ENCODE results near the gene LRRC49. TPM values are rescaled to one million over a fixed set of nuclear protein-coding genes. Genes with fewer than 3 reads are reported as not detected.
A peak's percentile ranks its signal among the peaks of the same experiment; 100 is the strongest.

LRRC49 gene
- total RNA-seq, 2 donors from 2014 or later, result 2.8 to 3.0 TPM

DNA sequence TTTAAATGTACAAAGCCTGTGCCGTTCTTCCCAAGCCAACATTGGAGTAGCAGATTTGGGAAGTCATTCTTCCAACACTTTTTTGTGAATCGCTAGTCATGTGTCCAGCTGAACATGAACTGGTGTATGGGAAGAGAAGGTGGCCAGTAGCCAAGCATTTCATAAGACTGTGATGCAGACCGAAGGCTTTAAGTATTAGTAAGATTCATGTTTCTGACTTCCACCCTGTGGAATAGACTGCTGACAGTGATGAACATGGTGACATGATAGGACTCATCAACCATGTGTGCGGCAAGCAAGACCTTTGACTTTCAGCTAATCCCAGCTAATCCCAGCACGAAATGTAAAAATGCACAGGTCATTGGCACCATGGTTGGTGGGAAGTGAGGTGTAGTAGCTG lies 174.4 kb downstream of the LRRC49 start:
- intact Hi-C loops (cut with DNase I, micrococcal nuclease), result no loop called here
- DNase-seq (no peak), ATAC-seq (no peak)

GRCh38 chr15:71069693-71070092 lies 177.1 kb downstream of the LRRC49 start:
- no peak for DNase-seq
- intact Hi-C loops (cut with DNase I, micrococcal nuclease), result no loop called here
- ATAC-seq, result peak; percentile 58

DNA sequence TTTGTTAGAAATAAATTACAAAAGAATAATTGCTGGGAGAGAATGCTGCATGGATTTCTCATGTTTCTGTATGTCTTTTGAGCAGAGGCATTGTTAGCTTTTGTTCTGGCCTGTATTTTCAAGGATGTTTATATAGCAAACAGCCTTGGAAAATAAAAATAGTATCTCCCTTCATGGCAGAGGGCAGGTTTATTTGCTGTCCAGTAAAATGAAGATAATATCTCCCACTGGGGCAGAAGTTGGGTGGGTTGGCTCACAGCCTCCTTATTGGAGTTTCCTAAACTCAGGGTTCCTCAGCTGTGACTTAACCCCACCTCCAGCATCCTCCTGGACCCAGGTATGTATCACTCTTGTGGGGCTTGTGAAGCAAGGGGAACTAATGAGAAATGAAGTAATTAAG lies 178.9 kb downstream of the LRRC49 start:
- ATAC-seq (no peak), DNase-seq (no peak)
- intact Hi-C loops (cut with DNase I, micrococcal nuclease), result no loop called here

- intact Hi-C loops (cut with DNase I, micrococcal nuclease), result no loop called here
- ATAC-seq, result no peak
- no peak for DNase-seq
Measured at GRCh38 chr15:71072423-71072822, 179.8 kb downstream of the LRRC49 start.

DNA sequence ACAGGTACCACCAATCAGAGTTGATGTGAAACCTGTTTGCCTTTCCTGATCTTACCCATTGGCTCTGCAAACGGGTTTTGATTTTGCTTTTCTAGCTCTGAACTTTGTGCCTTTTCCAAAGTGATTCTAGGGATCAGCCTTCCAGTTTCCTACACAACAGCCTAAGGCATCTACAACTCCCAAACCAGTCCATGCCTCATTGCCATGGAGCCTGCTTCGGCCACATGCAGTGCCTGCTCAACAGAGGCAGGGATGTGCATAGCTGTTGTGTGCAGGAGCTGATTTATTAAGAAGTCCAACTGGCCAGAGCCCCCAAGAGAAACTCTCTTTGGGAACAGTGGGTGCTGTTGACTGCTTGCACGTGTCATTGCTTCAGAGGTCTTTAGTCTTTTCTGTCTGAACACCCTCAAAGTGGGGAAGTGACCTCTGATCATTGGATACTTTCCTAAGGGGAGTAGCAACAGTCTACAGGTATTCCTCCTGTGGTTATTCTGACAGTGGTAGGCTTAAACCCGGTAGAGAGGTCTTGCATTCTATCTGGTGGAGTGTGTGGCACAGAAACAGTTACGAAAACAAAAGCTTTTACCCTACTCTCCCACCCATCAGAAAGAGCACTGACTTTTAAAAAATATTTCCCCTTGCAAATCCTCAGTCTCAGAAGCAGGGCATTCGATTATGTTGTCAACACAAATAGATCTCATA lies 186.0 kb downstream of the LRRC49 start:
- DNase-seq (no peak), ATAC-seq (peak; percentile 41)
- intact Hi-C loops (cut with DNase I, micrococcal nuclease), result no loop called here

- ATAC-seq, result peak; percentile 84
- peak; percentile 48 to 72 for DNase-seq
- intact Hi-C loops (cut with DNase I, micrococcal nuclease), result no loop called here
Measured at GRCh38 chr15:71079208-71080044, 186.8 kb downstream of the LRRC49 start.

- ATAC-seq (peak; percentile 1), DNase-seq (no peak)
- intact Hi-C loops (cut with DNase I, micrococcal nuclease), result no loop called here
Measured at GRCh38 chr15:71080166-71080565, 187.5 kb downstream of the LRRC49 start.

GRCh38 chr15:71080705-71081104 lies 188.1 kb downstream of the LRRC49 start:
- intact Hi-C loops (cut with DNase I, micrococcal nuclease), result no loop called here
- ATAC-seq, result no peak
- no peak for DNase-seq

- ATAC-seq (no peak), DNase-seq (no peak)
- intact Hi-C loops (cut with DNase I, micrococcal nuclease), result no loop called here
Measured at GRCh38 chr15:71082803-71083202, 190.2 kb downstream of the LRRC49 start.

DNA sequence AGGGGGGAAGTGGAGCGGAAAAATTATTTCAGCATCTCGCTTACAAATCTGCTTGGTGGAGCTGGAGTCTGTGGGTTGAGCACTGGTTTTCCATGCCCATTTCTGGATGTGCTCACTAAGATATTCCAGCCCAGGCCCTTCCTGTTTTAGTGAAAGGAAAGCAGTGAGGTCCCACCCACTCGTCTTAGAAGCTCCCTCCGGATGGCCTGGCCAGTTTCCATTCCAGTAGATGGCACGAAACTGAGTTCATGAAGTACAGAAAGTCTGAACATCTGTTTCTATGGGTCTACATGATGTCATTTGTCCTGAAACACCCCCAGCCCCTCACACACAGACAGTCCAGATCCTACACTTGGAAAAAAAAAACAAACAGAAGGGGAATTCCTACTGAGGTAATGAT lies 190.7 kb downstream of the LRRC49 start:
- intact Hi-C loops (cut with DNase I, micrococcal nuclease), result no loop called here
- DNase-seq (no peak), ATAC-seq (no peak)

DNA sequence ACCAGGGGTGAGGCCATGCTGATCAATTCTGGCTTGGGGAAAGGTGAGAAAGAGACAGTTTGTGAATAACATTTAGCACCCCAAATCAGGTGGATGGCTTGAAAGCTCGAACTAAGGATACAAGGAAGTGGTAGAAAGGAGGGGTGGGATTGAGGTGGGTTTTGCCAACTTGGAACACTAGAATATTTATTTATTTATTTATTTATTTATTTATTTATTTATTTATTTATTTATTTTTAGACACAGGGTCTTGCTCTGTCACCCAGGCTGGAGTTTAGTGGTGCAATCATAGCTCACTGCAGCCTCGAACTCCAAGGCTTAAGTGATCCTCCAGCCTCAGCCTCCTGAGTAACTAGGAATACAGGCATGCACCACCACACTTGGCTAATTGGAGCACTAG lies 191.6 kb downstream of the LRRC49 start:
- ATAC-seq (no peak), DNase-seq (no peak)
- intact Hi-C loops (cut with DNase I, micrococcal nuclease), result no loop called here

DNA sequence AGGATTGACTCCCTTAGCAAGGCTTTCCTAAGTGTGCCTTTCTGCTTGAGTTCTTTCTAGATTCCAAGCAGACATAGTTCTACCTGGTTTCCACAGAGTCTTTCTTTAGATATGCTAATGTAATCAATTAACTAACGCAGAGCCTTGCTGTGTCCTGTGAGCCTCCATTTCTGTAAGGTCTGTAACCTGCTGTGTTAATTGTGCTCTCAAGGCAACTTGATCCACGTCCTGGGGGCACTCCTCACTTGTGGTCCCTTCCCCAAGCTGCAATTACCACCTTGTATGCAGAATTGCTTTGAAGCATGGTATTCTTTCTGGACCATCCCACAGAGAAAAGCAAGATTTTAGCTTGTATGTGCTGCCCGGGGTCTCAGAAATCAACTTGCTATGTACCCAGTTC lies 193.2 kb downstream of the LRRC49 start:
- intact Hi-C loops (cut with DNase I, micrococcal nuclease), result no loop called here
- no peak for ATAC-seq
- DNase-seq, result no peak

GRCh38 chr15:71088155-71088554 lies 195.5 kb downstream of the LRRC49 start:
- ATAC-seq (peak; percentile 53), DNase-seq (no peak)
- intact Hi-C loops (cut with DNase I, micrococcal nuclease), result no loop called here

DNA sequence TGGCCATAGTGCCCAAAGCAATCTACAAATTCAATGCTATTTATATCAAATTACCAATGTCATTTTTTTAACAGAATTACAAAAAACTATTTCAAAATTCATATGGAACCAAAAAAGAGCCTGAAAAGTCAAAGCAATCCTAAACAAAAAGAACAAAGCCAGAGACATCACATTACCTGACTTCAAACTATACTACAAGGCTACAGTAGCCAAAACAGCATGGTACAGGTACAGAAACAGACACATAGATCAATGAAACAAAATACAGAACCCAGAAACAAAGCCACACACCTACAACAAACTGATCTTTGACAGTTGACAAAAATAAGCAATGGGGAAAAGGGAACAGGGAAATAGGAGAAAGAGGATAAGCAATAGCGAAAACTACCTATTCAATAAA lies 196.1 kb downstream of the LRRC49 start:
- DNase-seq (no peak), ATAC-seq (no peak)
- intact Hi-C loops (cut with DNase I, micrococcal nuclease), result no loop called here

- no peak for DNase-seq
- ATAC-seq, result no peak
- intact Hi-C loops (cut with DNase I, micrococcal nuclease), result no loop called here
Measured at GRCh38 chr15:71089801-71090200, 197.2 kb downstream of the LRRC49 start.

DNA sequence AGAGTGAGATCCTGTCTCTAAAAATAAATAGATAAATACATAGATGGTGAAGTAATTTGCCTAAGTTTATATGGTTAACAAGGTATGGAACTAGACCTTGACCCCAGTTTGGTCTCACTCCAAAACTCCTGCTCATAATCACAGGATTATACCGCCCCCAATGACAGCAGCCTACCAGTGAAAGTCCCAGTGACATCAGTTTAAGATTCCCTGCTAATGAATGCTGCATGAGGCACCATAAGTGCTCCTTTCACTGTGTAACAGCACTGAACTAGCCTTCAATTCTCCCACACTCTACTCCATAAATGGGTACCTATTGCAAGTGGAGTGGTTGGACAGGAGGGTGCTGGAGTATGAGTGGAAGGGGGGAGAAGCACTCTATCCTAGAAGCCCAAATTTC lies 199.0 kb downstream of the LRRC49 start:
- intact Hi-C loops (cut with DNase I, micrococcal nuclease), result no loop called here
- ATAC-seq (peak; percentile 64), DNase-seq (no peak)

- ATAC-seq, result no peak
- no peak for DNase-seq
- intact Hi-C loops (cut with DNase I, micrococcal nuclease), result no loop called here
Measured at GRCh38 chr15:71092056-71092600, 199.5 kb downstream of the LRRC49 start.

DNA sequence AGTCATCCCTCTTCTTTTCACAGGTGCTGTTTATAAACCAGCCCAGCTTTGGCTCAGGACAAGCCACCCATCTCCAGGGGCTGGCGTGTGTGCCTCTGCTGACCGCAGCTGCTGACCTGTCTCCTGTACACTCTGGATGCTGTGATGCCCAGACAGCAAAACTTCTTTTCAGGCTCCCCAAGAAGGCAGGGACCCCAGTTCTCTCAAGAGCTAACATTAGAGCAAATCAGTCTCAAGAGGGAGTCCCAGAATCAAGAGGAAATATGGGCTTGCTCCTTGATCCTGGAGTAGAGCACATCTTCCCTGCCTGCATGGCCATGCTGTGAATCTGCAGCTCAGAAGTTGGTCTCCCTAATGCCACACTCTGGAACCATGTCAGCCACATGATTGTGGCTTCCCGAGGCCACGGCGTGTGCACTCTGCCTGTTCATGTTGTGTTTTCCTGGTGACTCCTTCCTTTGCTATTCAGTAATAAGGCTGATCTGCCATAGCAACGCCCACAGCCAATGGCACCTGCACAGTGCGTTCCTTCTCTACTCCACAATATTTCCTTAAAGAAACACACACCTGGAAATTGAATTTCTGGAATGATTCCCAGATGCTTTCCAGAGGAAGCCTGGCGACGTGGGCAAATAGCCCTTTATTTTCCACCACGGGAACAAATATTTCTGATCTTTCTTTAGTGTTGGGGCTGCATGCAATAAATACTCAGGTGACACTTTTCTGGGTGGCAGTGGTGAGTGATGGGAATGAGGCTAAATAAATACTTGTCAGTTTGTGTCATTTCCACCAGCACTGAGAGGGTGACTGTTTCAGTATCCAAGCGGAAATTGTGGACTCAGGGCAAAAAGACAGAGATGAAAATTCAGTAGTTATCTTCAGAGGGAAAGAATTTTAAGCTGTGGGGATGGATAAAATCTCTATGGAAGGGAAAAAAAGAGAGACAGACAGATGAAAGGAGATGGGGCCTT lies 200.7 kb downstream of the LRRC49 start:
- DNase-seq (peak; percentile 64 to 77), ATAC-seq (peak; percentile 98)
- intact Hi-C loops (cut with DNase I, micrococcal nuclease), result no loop called here

DNA sequence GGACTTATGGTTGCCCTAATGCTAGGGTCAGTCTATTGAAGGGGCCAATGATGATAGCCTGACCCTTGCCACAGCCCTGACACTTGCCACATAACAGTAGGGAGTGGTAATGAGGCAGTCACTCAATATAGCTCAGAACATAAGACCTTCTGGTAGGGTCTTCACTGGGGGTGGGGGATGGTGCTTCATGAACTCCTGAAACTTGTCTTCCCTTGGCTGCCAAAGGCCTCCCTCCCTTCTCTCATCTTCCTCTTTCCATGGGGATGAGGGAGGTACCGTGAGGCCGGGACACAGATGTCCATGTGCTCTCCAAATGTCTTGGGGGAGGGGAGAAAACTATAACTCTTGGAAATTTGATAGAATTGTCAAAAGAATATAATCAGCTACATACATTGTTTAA lies 201.5 kb downstream of the LRRC49 start:
- intact Hi-C loops (cut with DNase I, micrococcal nuclease), result no loop called here
- ATAC-seq (no peak), DNase-seq (no peak)

Measured in left colon (tissue), 2 donors.